ENCODE results near the gene TAGAP. TPM values are rescaled to one million over a fixed set of nuclear protein-coding genes. Genes with fewer than 3 reads are reported as not detected.
"Not testable (repeated sequence)": the region's sequence is repeated elsewhere in the genome, so short reads cannot be mapped to it uniquely, and the experiment has no call there.

TAGAP gene
- total RNA-seq, 1 experiment from 2014 or later, result 4.7 TPM

DNA sequence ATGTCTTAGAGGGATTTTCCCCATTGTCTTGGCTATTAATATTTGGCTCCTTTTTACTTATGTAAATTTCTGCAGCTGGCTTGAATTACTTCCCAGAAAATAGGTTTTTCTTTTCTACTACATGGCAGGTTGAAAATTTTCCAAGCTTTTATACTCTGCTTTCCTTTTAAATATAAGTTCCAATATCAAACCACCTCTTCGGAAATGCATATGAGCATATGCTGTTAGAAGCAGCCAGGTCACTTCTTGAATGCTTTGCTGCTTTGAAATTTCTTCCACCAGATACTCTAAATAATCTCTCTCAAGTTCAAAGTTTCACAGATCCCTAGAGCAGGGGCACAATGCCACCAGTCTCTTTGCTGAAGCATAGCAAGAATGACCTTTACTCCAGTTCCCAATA lies 19.6 kb downstream of the TAGAP start:
- H3K27me3 ChIP-seq; H3K27ac ChIP-seq; H3K4me3 ChIP-seq; H3K36me3 ChIP-seq; H3K4me1 ChIP-seq; H3K9me3 ChIP-seq (replicated peaks); DNase-seq: not testable (repeated sequence)

DNA sequence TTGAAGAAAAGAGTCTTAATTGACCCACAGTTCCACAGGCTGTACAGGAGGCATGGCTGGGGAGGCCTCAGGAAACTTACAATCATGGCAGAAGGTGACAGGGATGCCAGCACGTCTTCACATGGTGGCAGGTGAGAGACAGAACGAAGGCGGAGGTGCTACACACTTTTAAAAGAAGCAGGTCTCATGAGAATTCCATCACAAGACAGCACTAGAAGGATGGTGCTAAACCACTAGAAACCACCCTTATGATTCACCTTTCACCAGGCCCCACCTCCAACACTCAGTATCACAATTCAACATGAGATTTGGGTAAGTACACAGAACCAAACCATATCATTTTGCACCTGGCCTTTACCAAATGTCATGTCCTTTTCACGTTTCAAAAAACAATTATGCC lies 20.9 kb downstream of the TAGAP start:
- Histone ChIP-seq H3K4me1 (no peaks in the 10 kb centered on the region), H3K36me3 (no peaks in the 10 kb centered on the region), H3K27me3 (no peaks in the 10 kb centered on the region), H3K4me3 (no peak overlapping the region), H3K9me3 (replicated peaks) (peaks cover 2% of the 10 kb centered on the region; the same call in 1 of the 2 replicates), H3K27ac (no peak overlapping the region)
- DNase-seq, result no peak

DNA sequence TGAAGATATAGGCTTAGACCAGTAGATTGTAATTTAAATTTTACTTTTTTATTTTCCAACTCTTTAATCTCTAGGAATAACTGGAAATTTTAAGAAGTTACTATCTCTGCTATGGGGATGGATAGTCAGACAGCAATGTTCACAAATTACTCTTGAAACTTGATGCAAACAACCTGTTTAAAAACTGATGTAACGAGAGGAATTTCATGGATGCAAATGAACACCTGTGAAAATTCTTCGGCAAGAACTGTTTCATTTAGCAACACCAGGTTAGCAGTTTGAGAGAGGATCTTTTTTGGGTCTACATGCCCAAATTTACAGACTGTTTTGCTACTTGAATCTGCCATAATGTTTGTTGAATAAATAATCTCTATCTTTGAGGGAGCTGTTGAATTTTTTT lies 24.8 kb downstream of the TAGAP start:
- Histone ChIP-seq H3K27ac (no peak overlapping the region), H3K4me3 (no peak overlapping the region), H3K9me3 (replicated peaks) (0 out of 2 replicates have a peak, but pooled peaks cover 2% of the 10 kb centered on the region), H3K27me3 (no peaks in the 10 kb centered on the region), H3K36me3 (no peaks in the 10 kb centered on the region), H3K4me1 (no peaks in the 10 kb centered on the region)
- DNase-seq, result no peak

DNA sequence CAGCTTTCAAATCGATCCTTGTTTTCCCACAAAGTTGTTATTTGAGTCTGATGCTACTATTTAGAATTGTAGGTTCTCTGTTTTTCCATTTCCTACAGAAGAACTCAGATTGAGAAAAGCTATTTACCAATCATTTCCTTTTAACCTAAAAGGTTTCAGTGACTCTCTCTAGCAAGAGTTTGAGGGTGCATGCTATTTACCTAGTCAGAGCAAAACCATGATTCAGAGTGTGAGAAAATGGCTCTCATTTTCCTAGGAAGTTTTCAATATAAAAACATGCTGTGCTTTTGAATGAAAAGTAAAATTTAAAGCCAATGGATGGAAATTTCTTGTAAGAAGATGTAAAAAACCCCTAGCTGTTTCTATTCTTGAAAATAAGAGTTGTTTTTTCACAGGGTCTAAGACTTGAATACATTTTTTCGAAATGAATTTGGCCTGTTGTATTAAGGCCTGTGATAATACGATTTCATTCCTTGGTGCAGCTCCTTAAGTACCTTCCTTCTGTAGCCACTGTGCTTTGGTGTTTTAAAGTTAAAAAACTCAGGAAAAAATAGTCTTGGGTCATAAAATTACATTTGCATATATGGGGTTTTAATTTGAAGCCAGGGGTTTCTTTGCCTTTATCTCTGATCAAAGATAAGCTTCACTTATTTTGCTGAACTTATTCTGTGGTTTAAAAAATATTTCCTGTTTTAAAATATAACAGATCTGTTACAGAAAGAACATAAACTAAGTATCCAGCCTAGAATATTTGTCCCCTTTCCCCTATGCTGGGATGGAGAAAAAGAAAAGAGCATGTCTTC lies 26.8 kb downstream of the TAGAP start:
- Histone ChIP-seq H3K9me3 (replicated peaks) (0 out of 2 replicates have a peak, but pooled peaks cover 2% of the 10 kb centered on the region), H3K4me1 (no peaks in the 10 kb centered on the region), H3K27me3 (no peaks in the 10 kb centered on the region), H3K27ac (no peak overlapping the region), H3K4me3 (no peak overlapping the region), H3K36me3 (no peaks in the 10 kb centered on the region)
- DNase-seq, result no peak

DNA sequence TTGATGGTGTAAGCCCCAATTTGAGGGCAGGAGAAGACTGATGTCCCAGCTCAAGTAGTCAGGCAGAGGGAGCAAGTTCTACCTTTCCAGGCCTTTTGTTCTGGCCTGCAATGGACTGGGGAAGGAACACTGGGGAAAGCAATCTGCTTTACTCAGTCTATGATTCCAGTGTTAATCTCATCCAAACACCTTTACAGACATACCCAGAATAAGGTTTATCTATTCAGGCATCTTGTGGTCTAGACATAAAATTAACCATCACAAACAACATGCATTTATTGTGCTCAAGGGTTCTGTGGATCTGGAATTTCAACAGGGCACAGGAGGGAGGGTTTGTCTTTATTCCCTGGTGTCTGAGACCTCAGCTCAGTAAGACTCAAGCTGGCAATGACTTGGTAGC lies 30.4 kb downstream of the TAGAP start:
- H3K9me3 ChIP-seq (replicated peaks), result 0 out of 2 replicates have a peak, but pooled peaks cover 2% of the 10 kb centered on the region
- H3K4me1 ChIP-seq, result 0 out of 2 replicates have a peak, but pooled peaks cover 4% of the 10 kb centered on the region
- DNase-seq, result no peak
- no peaks in the 10 kb centered on the region for H3K27me3 ChIP-seq
- no peak overlapping the region for H3K4me3 ChIP-seq
- no peak overlapping the region for H3K27ac ChIP-seq
- no peaks in the 10 kb centered on the region for H3K36me3 ChIP-seq

DNA sequence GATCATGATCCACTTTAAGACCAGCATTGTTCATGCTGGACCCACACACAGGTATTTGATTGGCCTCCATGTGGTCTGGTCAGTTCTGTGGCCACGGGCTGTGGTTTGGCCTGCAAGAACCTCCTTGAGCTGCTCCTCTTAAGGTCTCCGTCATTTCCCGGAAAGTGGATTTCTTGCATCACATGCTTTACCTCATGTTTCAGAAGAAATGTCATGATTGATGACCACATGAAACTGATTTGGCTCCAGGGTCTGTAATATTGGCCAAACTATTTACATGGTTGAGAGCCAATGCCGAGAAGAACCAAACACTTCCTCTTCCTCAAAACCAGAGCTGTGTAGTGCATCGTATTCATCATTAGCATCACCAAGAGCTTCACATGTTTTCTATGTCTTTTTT lies 31.6 kb downstream of the TAGAP start:
- Histone ChIP-seq H3K27ac (no peak overlapping the region), H3K27me3 (no peaks in the 10 kb centered on the region), H3K9me3 (replicated peaks) (0 out of 2 replicates have a peak, but pooled peaks cover 2% of the 10 kb centered on the region), H3K36me3 (no peaks in the 10 kb centered on the region), H3K4me1 (0 out of 2 replicates have a peak, but pooled peaks cover 4% of the 10 kb centered on the region), H3K4me3 (no peak overlapping the region)
- DNase-seq, result no peak

DNA sequence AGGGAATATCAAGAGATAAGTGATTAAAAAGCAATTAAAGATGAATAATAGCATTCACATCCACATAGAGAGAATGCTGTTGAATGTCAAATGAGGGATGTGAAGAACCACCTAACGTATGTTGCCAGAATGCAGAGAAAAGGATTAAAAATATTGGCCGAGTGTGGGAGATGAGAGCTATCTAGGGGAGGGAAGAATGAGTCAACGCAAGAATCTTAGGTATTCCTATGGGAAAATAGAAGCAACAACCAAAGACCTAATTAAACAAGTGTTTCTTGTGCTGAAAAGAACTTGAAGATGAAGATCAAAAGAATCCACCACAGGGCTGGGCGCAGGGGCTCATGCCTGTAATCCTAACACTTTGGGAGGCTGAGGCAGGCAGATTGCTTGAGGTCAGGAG lies 32.6 kb downstream of the TAGAP start:
- no peaks in the 10 kb centered on the region for H3K27me3 ChIP-seq
- H3K27ac ChIP-seq, result no peak overlapping the region
- 0 out of 2 replicates have a peak, but pooled peaks cover 2% of the 10 kb centered on the region for H3K9me3 ChIP-seq (replicated peaks)
- H3K36me3 ChIP-seq, result no peaks in the 10 kb centered on the region
- no peak overlapping the region for H3K4me3 ChIP-seq
- no peak for DNase-seq
- 0 out of 2 replicates have a peak, but pooled peaks cover 4% of the 10 kb centered on the region for H3K4me1 ChIP-seq

DNA sequence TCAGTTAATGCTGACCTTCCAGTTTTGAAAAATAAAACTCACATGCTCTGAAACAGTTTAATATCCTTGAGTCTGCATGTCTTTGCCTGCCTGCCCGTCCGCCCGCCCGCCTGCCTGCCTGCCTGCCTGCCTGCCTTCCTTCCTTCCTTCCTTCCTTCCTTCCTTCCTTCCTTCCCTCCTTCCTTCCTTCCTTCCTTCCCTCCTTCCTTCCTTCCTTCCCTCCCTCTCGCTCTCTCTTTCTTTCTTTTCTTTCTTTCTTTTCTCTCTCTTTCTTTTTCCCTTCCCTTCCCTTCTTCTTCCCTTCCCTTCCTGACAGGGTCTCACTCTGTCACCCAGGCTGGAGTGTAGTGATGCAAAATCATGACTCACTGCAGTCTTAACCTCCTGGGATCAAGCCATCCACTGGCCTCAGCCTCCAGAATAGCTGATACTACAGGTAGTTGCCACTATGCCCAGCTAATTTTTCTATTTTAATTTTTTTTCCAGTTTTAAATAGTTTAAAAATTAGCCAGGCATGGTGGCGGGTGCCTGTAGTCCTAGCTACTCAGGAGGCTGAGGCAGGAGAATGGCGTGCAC lies 34.7 kb downstream of the TAGAP start:
- H3K27ac ChIP-seq; H3K4me3 ChIP-seq; H3K9me3 ChIP-seq (replicated peaks); DNase-seq; H3K36me3 ChIP-seq; H3K4me1 ChIP-seq; H3K27me3 ChIP-seq: not testable (repeated sequence)

DNA sequence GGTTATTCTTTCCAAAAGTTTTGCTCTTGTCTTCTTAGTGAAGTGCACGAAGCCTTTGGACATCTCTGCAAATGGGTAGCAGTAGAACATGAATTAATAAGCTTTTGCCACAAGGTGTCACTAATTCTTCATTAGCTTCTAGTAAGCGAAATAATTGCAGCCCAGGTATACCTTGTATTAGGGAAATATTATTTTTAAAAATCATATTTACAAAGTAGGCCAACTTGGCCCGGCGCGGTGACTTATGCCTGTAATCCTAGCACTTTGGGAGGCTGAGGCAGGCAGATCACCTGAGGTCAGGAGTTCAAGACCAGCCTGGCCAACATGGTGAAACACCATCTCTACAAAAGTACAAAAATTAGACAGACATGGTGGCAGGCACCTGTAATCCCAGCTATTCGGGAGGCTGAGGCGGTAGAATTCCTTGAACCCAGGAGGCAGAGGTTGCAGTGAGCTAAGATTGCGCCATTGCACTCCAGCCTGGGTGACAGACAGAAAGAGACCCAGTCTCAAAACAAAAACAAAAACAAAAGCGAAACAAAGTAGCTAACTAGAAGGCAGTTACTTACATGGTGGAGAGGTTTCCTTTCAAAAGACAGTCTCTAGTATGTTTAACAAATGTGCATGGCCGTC lies 36.0 kb downstream of the TAGAP start:
- Histone ChIP-seq H3K4me3 (no peak overlapping the region), H3K36me3 (no peaks in the 10 kb centered on the region), H3K27ac (no peak overlapping the region), H3K4me1 (0 out of 2 replicates have a peak, but pooled peaks cover 4% of the 10 kb centered on the region), H3K9me3 (replicated peaks) (no peaks in the 10 kb centered on the region), H3K27me3 (no peaks in the 10 kb centered on the region)
- DNase-seq, result peak in 1 of 2 experiments; percentile 47

DNA sequence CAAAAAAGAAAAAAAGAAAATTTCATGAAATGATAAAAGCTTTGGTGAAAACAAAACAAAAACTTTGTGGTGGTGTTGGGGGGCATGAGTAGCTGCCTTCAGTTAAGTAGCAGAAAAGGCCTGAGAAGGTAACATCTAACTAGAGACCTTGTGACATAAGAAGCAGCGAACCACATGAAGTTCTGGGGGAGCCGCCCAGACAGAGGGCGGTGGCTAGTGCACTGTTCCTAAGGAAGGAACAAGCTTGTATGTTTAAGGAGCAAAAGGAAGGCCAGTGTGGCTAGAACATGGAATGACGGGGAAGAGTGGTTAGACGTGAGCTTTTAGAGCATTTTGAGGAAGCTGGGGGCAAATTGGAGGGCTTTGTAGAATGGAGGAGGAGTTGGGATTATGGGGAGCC lies 37.3 kb downstream of the TAGAP start:
- Histone ChIP-seq H3K27me3 (no peaks in the 10 kb centered on the region), H3K4me3 (no peak overlapping the region), H3K9me3 (replicated peaks) (no peaks in the 10 kb centered on the region), H3K4me1 (0 out of 2 replicates have a peak, but pooled peaks cover 4% of the 10 kb centered on the region), H3K27ac (no peak overlapping the region), H3K36me3 (no peaks in the 10 kb centered on the region)
- DNase-seq, result no peak

DNA sequence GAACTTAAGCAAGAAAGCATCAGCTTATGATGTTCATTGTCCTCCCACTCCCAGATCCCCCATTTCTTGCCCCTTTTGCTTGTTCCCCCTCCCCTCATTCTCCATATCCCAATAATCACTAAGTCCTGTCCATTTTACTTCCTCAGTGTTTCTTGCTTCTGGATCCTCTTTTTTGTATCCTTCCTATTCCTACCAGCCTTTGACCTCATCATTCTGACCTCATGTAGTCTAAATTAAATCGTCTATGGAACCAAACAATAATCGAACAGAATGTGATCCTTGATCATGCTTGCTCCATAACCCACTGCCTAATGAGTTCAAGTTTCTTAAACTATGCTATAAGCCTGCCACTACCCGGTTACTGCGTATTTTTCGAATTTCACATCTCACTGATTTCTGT lies 39.4 kb downstream of the TAGAP start:
- H3K9me3 ChIP-seq (replicated peaks), result no peaks in the 10 kb centered on the region
- H3K27ac ChIP-seq, result no peak overlapping the region
- H3K27me3 ChIP-seq, result no peaks in the 10 kb centered on the region
- 0 out of 2 replicates have a peak, but pooled peaks cover 4% of the 10 kb centered on the region for H3K4me1 ChIP-seq
- H3K4me3 ChIP-seq, result no peak overlapping the region
- no peaks in the 10 kb centered on the region for H3K36me3 ChIP-seq
- DNase-seq, result no peak

DNA sequence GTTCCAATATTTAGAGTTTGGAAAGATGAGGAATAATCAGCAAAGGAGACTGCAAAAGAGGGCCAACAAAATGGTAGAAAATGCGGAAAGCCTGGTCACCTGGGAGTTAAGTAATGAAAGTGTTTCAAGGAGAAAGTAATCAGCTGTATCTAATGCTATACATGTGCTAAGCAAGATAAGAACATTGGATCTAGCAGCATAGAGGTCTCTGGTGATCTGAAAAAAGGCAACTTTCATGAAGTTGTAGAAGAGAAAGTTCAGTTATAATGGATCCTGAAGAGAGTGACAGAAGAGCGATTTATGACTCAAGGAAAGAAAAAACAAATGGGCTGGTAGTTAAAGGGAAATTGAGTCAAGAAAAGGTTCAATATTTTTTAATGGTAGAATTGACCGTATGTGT lies 40.2 kb downstream of the TAGAP start:
- Histone ChIP-seq H3K9me3 (replicated peaks) (no peaks in the 10 kb centered on the region), H3K4me1 (0 out of 2 replicates have a peak, but pooled peaks cover 2% of the 10 kb centered on the region), H3K27ac (no peak overlapping the region), H3K36me3 (no peaks in the 10 kb centered on the region), H3K27me3 (no peaks in the 10 kb centered on the region), H3K4me3 (no peak overlapping the region)
- DNase-seq, result no peak

DNA sequence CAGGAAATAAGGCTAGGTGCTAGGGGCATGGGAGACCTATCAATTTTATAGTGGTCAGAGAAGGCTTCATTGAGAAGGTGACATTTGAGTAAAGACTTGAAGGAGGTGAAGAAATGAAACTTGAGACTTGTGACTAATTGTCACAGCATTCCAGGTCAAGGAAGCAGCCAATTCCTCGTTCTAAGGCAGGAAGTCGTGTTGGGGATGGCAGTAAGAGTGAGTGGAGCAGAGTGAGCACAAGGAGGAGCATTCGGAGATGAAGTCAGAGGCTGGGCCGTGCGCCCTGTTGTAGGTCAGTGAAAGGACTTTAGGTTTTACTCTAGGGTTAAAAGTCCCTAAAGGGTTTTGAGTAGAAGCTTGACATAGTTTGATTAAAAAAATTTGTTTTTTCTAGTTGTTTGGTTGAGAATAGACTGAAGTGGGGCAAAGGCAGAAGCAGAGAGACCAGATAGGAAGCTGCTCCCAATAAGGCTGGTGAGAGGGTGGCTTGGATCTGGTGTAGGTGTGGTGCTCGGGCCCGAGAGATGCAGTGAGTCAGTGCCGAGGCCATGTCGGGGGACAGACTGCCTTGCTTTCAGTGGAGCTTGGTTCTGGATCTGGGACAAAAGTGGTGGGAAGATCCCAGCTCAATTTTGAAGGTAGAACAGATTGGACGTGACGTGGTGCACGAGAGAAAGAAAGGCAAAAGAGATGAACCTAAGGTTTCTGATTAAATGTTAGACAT lies 42.2 kb downstream of the TAGAP start:
- no peaks in the 10 kb centered on the region for H3K4me1 ChIP-seq
- no peaks in the 10 kb centered on the region for H3K9me3 ChIP-seq (replicated peaks)
- H3K4me3 ChIP-seq, result no peak overlapping the region
- no peaks in the 10 kb centered on the region for H3K36me3 ChIP-seq
- no peak overlapping the region for H3K27ac ChIP-seq
- peak in 1 of 2 experiments; percentile 19 for DNase-seq
- no peaks in the 10 kb centered on the region for H3K27me3 ChIP-seq

DNA sequence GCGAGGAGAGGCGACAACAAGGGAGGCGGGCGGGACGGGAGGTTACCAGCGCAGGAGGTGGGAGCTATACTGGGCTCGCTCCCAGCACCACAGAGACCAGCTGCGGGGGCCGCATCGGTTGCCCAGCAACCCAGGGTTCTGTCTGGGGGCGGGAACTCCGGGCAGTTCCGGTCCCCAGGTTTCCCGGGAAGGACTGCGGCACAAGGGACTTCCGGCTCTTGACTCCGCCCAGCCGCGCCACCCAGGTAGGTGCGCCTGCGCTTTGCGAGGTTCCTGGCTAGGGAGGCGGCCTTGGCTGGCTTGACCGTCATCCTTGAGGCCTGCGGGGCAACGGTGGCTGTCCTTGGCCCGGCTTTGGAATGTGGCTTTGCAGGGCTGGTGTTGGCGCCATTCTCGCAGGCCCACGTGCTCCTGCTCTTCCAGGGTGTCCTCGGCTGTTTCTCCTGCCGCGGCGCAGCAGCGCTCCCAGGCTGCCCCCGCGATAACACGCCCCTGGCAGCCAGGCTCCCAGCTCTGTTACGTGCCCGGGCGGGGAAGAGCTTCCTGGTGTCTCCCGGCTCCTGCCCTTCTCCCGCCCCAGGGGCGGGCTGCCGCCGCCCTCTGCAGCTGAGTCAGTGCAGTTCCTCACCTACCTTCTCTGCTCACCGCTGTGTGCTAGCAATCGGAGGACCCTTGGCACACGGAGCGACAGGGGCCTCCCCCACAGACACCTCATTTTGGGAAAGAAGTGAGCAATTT lies 45.0 kb downstream of the TAGAP start, which contains the start of gene RSPH3:
Gene RSPH3, minus strand, starts transcription at position 537 of the 738 bp plus-strand sequence. CDS start 652 bp downstream, outside the sequence.
- Histone ChIP-seq H3K27ac (peak within 1 kb of the TSS; percentile 71), H3K4me3 (peak within 1 kb of the TSS; percentile 67), H3K9me3 (replicated peaks) (no peaks in the 10 kb centered on the region), H3K27me3 (no peaks in the 10 kb centered on the region), H3K4me1 (no peaks in the 10 kb centered on the region; the same call in 1 of the 2 replicates), H3K36me3 (no peaks in the 10 kb centered on the region)
- DNase-seq, result peak; percentile 94 to 96
